Left renal pelvis (tissue), 4 donors: ENCODE measurements around the gene ABHD12. TPM values are rescaled to one million over a fixed set of nuclear protein-coding genes. Genes with fewer than 3 reads are reported as not detected.
"Not testable (repeated sequence)": the region's sequence is repeated elsewhere in the genome, so short reads cannot be mapped to it uniquely, and the experiment has no call there.

ENCODE experiments used
- DNase-seq, 4 donors: peaks; one replicate each; pipeline ENCODE4 v3.0.0-alpha.2; 2013; ENCODE audit warnings: low read depth in 4 of 4, low spot score in 3 of 4
- polyA plus RNA-seq, 4 donors: library from polyadenylated mRNA; unstranded; fragments of 120-200 nt; gene quantifications; one replicate each; pipeline ENCODE4 v1.2.1, GENCODE V29; 2013; ENCODE audit not compliant: insufficient read length in 4 of 4

Gene ABHD12
- polyA plus RNA-seq, 4 donors, result 38.7 to 62.1 (median 56.5) TPM

GRCh38 chr20:25324412-25324811 is 66.2 kb downstream of the ABHD12 start:
- no peak for DNase-seq

- no peak for DNase-seq
Measured at GRCh38 chr20:25323496-25324246, 67.0 kb downstream of the ABHD12 start.

- DNase-seq, result no peak
Measured at GRCh38 chr20:25321991-25322390, 68.6 kb downstream of the ABHD12 start.

GRCh38 chr20:25321262-25321831 is 69.3 kb downstream of the ABHD12 start:
- no peak for DNase-seq

- no peak for DNase-seq
Measured at GRCh38 chr20:25320035-25320800, 70.4 kb downstream of the ABHD12 start.

- no peak for DNase-seq
Measured at GRCh38 chr20:25319241-25320034, 71.2 kb downstream of the ABHD12 start.

GRCh38 chr20:25318471-25319240 is 72.0 kb downstream of the ABHD12 start:
- no peak for DNase-seq

GRCh38 chr20:25317351-25318075 is 73.1 kb downstream of the ABHD12 start:
- no peak for DNase-seq

- no peak for DNase-seq
Measured at GRCh38 chr20:25316506-25317190, 74.0 kb downstream of the ABHD12 start.

GRCh38 chr20:25315418-25316210 is 75.0 kb downstream of the ABHD12 start:
- DNase-seq, result no peak

- DNase-seq, result no peak
Measured at GRCh38 chr20:25314497-25315417, 75.9 kb downstream of the ABHD12 start.

GRCh38 chr20:25313593-25313992 is 77.0 kb downstream of the ABHD12 start:
- no peak for DNase-seq

- DNase-seq, result not testable (repeated sequence)
Measured at GRCh38 chr20:25312716-25313115, 77.9 kb downstream of the ABHD12 start.

GRCh38 chr20:25310921-25311728 is 79.5 kb downstream of the ABHD12 start:
- no peak for DNase-seq

GRCh38 chr20:25310268-25310920 is 80.2 kb downstream of the ABHD12 start:
- peak in 1 of 4 donors; percentile 2 for DNase-seq
